ENCODE results near the gene RALGPS1.

The RALGPS1 gene

GRCh38 chr9:127178686-127179632, 264.4 kb downstream of the RALGPS1 start:
- DNase-seq: no peak

- DNase-seq: no peak
These were observed 265.3 kb downstream of the RALGPS1 start for GRCh38 chr9:127179633-127180441.

- DNase-seq: no peak
These were observed 266.1 kb downstream of the RALGPS1 start for GRCh38 chr9:127180457-127181314.

- no peak for DNase-seq
These were observed 266.7 kb downstream of the RALGPS1 start for GRCh38 chr9:127181315-127181580.

- DNase-seq: no peak
These were observed 267.1 kb downstream of the RALGPS1 start for GRCh38 chr9:127181595-127182190.

GRCh38 chr9:127182901-127183746, 268.5 kb downstream of the RALGPS1 start:
- DNase-seq: no peak

- no peak for DNase-seq
These were observed 269.4 kb downstream of the RALGPS1 start for GRCh38 chr9:127183814-127184582.

GRCh38 chr9:127184641-127185040, 270.1 kb downstream of the RALGPS1 start:
- no peak for DNase-seq

- no peak for DNase-seq
These were observed 270.6 kb downstream of the RALGPS1 start for GRCh38 chr9:127185181-127185580.

- no peak for DNase-seq
These were observed 271.6 kb downstream of the RALGPS1 start for GRCh38 chr9:127185931-127186781.

GRCh38 chr9:127186806-127187205, 272.2 kb downstream of the RALGPS1 start:
- no peak for DNase-seq

- DNase-seq: no peak
These were observed 272.8 kb downstream of the RALGPS1 start for GRCh38 chr9:127187231-127187956.

- DNase-seq: no peak
These were observed 273.8 kb downstream of the RALGPS1 start for GRCh38 chr9:127188396-127188795.

GRCh38 chr9:127189628-127190027, 275.0 kb downstream of the RALGPS1 start:
- DNase-seq: no peak

- DNase-seq: no peak
These were observed 278.2 kb downstream of the RALGPS1 start for GRCh38 chr9:127192744-127193143.

- no peak for DNase-seq
These were observed 278.9 kb downstream of the RALGPS1 start for GRCh38 chr9:127193483-127193882.

GRCh38 chr9:127194881-127195713, 280.5 kb downstream of the RALGPS1 start:
- DNase-seq: no peak

Measured in NCI-H446 treated with DMSO at 0.1 percent for 48 hours (cell line).